ENCODE data around the gene SYNC.

Gene SYNC

GRCh38 chr1:32665915-32666314 lies 36.7 kb downstream of the SYNC start:
- no peak for DNase-seq
- Histone ChIP-seq H3K9me3 (ENCODE audit: control extremely low read depth in 1 of 5, control insufficient read depth in 4 of 5, insufficient read depth in 2 of 5, low read depth in 1 of 5, low read length in 4 of 5) (no peaks in the 10 kb centered on the region), H3K36me3 (ENCODE audit: control insufficient read depth in 4 of 4, insufficient read depth in 4 of 4, low read length in 3 of 4) (peaks cover 28 to 89% (median 58%) of the 10 kb centered on the region in 4 experiments), H3K4me1 (ENCODE audit: control extremely low read depth in 1 of 4, control insufficient read depth in 4 of 4, insufficient read depth in 4 of 4, low read length in 3 of 4) (no peaks in the 10 kb centered on the region), H3K27me3 (replicated peaks in 2 of 5; ENCODE audit: control insufficient read depth in 4 of 5, insufficient read depth in 5 of 5, low read length in 4 of 5) (no peaks in the 10 kb centered on the region), H3K27ac (ENCODE audit: insufficient read depth in 1 of 2, low read depth in 1 of 2, low read length in 2 of 2, poor library complexity in 1 of 2, severe bottlenecking in 2 of 2) (no peak overlapping the region), H3K4me3 (ENCODE audit: control insufficient read depth in 1 of 7, extremely low read depth in 1 of 7, insufficient read depth in 4 of 7, low read depth in 2 of 7, low read length in 6 of 7) (no peak overlapping the region)
- ChIA-PET POLR2A (interaction anchor here (0.7 kb wide), 1 partner anchor 16 kb away, joined by 6 read pairs; no protein-coding TSS in a partner anchor), CTCF (no interaction called here)
- WGBS (ENCODE audit: insufficient coverage), result no CpG with 5 or more reads among the region's 1 CpG

- H3K4me1 ChIP-seq (ENCODE audit: control extremely low read depth in 1 of 4, control insufficient read depth in 4 of 4, insufficient read depth in 4 of 4, low read length in 3 of 4), result no peaks in the 10 kb centered on the region
- no peaks in the 10 kb centered on the region for H3K27me3 ChIP-seq (replicated peaks in 2 of 5; ENCODE audit: control insufficient read depth in 4 of 5, insufficient read depth in 5 of 5, low read length in 4 of 5)
- no peak overlapping the region for H3K4me3 ChIP-seq (ENCODE audit: control insufficient read depth in 1 of 7, extremely low read depth in 1 of 7, insufficient read depth in 4 of 7, low read depth in 2 of 7, low read length in 6 of 7)
- CTCF ChIA-PET, result interaction anchor here (1.1 to 1.3 kb wide), 2 partner anchors 13 to 15 kb away, joined by 3 to 4 read pairs; no protein-coding TSS in a partner anchor
- no peak for DNase-seq
- no peak overlapping the region for H3K27ac ChIP-seq (ENCODE audit: insufficient read depth in 1 of 2, low read depth in 1 of 2, low read length in 2 of 2, poor library complexity in 1 of 2, severe bottlenecking in 2 of 2)
- peaks cover 20 to 84% (median 57%) of the 10 kb centered on the region in 4 experiments for H3K36me3 ChIP-seq (ENCODE audit: control insufficient read depth in 4 of 4, insufficient read depth in 4 of 4, low read length in 3 of 4)
- no peaks in the 10 kb centered on the region for H3K9me3 ChIP-seq (ENCODE audit: control extremely low read depth in 1 of 5, control insufficient read depth in 4 of 5, insufficient read depth in 2 of 5, low read depth in 1 of 5, low read length in 4 of 5)
- POLR2A ChIA-PET, result no interaction called here
- WGBS (ENCODE audit: insufficient coverage), result 100% methylated on average over 1 of the region's 1 CpG
Observed at GRCh38 chr1:32659581-32659980, 43.0 kb downstream of the SYNC start.

- H3K4me1 ChIP-seq (ENCODE audit: control extremely low read depth in 1 of 4, control insufficient read depth in 4 of 4, insufficient read depth in 4 of 4, low read length in 3 of 4), result peaks cover 10 to 41% (median 32%) of the 10 kb centered on the region in 4 experiments
- WGBS (ENCODE audit: insufficient coverage), result 94% methylated on average over 10 of the region's 16 CpGs
- POLR2A ChIA-PET, result no interaction called here
- peak overlapping the region in 6 of 7 experiments; percentile 66 to 87 (median 78) for H3K4me3 ChIP-seq (ENCODE audit: control insufficient read depth in 1 of 7, extremely low read depth in 1 of 7, insufficient read depth in 4 of 7, low read depth in 2 of 7, low read length in 6 of 7)
- no peaks in the 10 kb centered on the region for H3K27me3 ChIP-seq (replicated peaks in 2 of 5; ENCODE audit: control insufficient read depth in 4 of 5, insufficient read depth in 5 of 5, low read length in 4 of 5)
- no peaks in the 10 kb centered on the region for H3K9me3 ChIP-seq (ENCODE audit: control extremely low read depth in 1 of 5, control insufficient read depth in 4 of 5, insufficient read depth in 2 of 5, low read depth in 1 of 5, low read length in 4 of 5)
- CTCF ChIA-PET, result interaction anchor here (1.0 to 1.7 kb wide), 2 partner anchors 35 to 132 kb away, joined by 3 to 6 read pairs; no protein-coding TSS in a partner anchor
- peaks cover 6 to 48% (median 27%) of the 10 kb centered on the region in 4 experiments for H3K36me3 ChIP-seq (ENCODE audit: control insufficient read depth in 4 of 4, insufficient read depth in 4 of 4, low read length in 3 of 4)
- H3K27ac ChIP-seq (ENCODE audit: insufficient read depth in 1 of 2, low read depth in 1 of 2, low read length in 2 of 2, poor library complexity in 1 of 2, severe bottlenecking in 2 of 2), result peak overlapping the region; percentile 91 to 98
- DNase-seq, result no peak
Observed at GRCh38 chr1:32652244-32652962, 50.2 kb downstream of the SYNC start.

- DNase-seq, result no peak
- Histone ChIP-seq H3K4me3 (ENCODE audit: control insufficient read depth in 1 of 7, extremely low read depth in 1 of 7, insufficient read depth in 4 of 7, low read depth in 2 of 7, low read length in 6 of 7) (peak overlapping the region; percentile 32 to 87 (median 78)), H3K4me1 (ENCODE audit: control extremely low read depth in 1 of 4, control insufficient read depth in 4 of 4, insufficient read depth in 4 of 4, low read length in 3 of 4) (peaks cover 10 to 41% (median 32%) of the 10 kb centered on the region in 4 experiments), H3K27ac (ENCODE audit: insufficient read depth in 1 of 2, low read depth in 1 of 2, low read length in 2 of 2, poor library complexity in 1 of 2, severe bottlenecking in 2 of 2) (peak overlapping the region; percentile 91 to 98), H3K27me3 (replicated peaks in 2 of 5; ENCODE audit: control insufficient read depth in 4 of 5, insufficient read depth in 5 of 5, low read length in 4 of 5) (no peaks in the 10 kb centered on the region), H3K36me3 (ENCODE audit: control insufficient read depth in 4 of 4, insufficient read depth in 4 of 4, low read length in 3 of 4) (peaks cover 0 to 40% (median 22%) of the 10 kb centered on the region in 4 experiments), H3K9me3 (ENCODE audit: control extremely low read depth in 1 of 5, control insufficient read depth in 4 of 5, insufficient read depth in 2 of 5, low read depth in 1 of 5, low read length in 4 of 5) (no peaks in the 10 kb centered on the region)
- ChIA-PET CTCF (interaction anchor here (1.4 kb wide), 1 partner anchor 130 kb away, joined by 4 read pairs; no protein-coding TSS in a partner anchor), POLR2A (interaction anchor here (0.7 kb wide), 1 partner anchor 209 kb away, joined by 4 read pairs; no protein-coding TSS in a partner anchor)
- 1% methylated on average over 34 of the region's 43 CpGs for WGBS (ENCODE audit: insufficient coverage)
Observed at GRCh38 chr1:32651461-32652073, 51.0 kb downstream of the SYNC start.

GRCh38 chr1:32650752-32651460 lies 51.7 kb downstream of the SYNC start, which contains the start of gene RBBP4:
TSS of gene RBBP4 (plus strand) at chr1:32651208. CDS start at chr1:32651307, 99 bp downstream.
- Histone ChIP-seq H3K9me3 (ENCODE audit: control extremely low read depth in 1 of 5, control insufficient read depth in 4 of 5, insufficient read depth in 2 of 5, low read depth in 1 of 5, low read length in 4 of 5) (no peaks in the 10 kb centered on the region), H3K4me1 (ENCODE audit: control extremely low read depth in 1 of 4, control insufficient read depth in 4 of 4, insufficient read depth in 4 of 4, low read length in 3 of 4) (peaks cover 10 to 41% (median 32%) of the 10 kb centered on the region in 4 experiments), H3K4me3 (ENCODE audit: control insufficient read depth in 1 of 7, extremely low read depth in 1 of 7, insufficient read depth in 4 of 7, low read depth in 2 of 7, low read length in 6 of 7) (peak within 1 kb of the TSS; percentile 35 to 95 (median 79)), H3K27ac (ENCODE audit: insufficient read depth in 1 of 2, low read depth in 1 of 2, low read length in 2 of 2, poor library complexity in 1 of 2, severe bottlenecking in 2 of 2) (peak within 1 kb of the TSS; percentile 96 to 98), H3K27me3 (replicated peaks in 2 of 5; ENCODE audit: control insufficient read depth in 4 of 5, insufficient read depth in 5 of 5, low read length in 4 of 5) (no peaks in the 10 kb centered on the region), H3K36me3 (ENCODE audit: control insufficient read depth in 4 of 4, insufficient read depth in 4 of 4, low read length in 3 of 4) (peaks cover under 1 to 36% (median 17%) of the 10 kb centered on the region in 4 experiments)
- under 1% methylated on average over 60 of the region's 67 CpGs for WGBS (ENCODE audit: insufficient coverage)
- ChIA-PET POLR2A (interaction anchor here (0.7 kb wide), 1 partner anchor 208 kb away, joined by 4 read pairs; no protein-coding TSS in a partner anchor), CTCF (interaction anchor here (0.6 to 1.4 kb wide), 2 partner anchors 130 to 380 kb away, joined by 3 to 4 read pairs; no protein-coding TSS in a partner anchor)
- DNase-seq, result peak; percentile 97 to 98 (median 98)

GRCh38 chr1:32650248-32650751 lies 52.3 kb downstream of the SYNC start, which contains the start of gene ZBTB8OS:
TSS of gene ZBTB8OS (minus strand) at chr1:32650550. CDS start at chr1:32650529, 21 bp downstream.
- no peaks in the 10 kb centered on the region for H3K27me3 ChIP-seq (replicated peaks in 2 of 5; ENCODE audit: control insufficient read depth in 4 of 5, insufficient read depth in 5 of 5, low read length in 4 of 5)
- peaks cover 10 to 41% (median 32%) of the 10 kb centered on the region in 4 experiments for H3K4me1 ChIP-seq (ENCODE audit: control extremely low read depth in 1 of 4, control insufficient read depth in 4 of 4, insufficient read depth in 4 of 4, low read length in 3 of 4)
- CTCF ChIA-PET, result interaction anchor here (0.6 to 1.4 kb wide), 2 partner anchors 129 to 379 kb away, joined by 3 to 4 read pairs; no protein-coding TSS in a partner anchor
- H3K27ac ChIP-seq (ENCODE audit: insufficient read depth in 1 of 2, low read depth in 1 of 2, low read length in 2 of 2, poor library complexity in 1 of 2, severe bottlenecking in 2 of 2), result peak within 1 kb of the TSS; percentile 96 to 98
- DNase-seq, result peak; percentile 96 to 98 (median 97)
- WGBS (ENCODE audit: insufficient coverage), result 0% methylated on average over 21 of the region's 21 CpGs
- peaks cover 3 to 30% (median 14%) of the 10 kb centered on the region in 4 experiments for H3K36me3 ChIP-seq (ENCODE audit: control insufficient read depth in 4 of 4, insufficient read depth in 4 of 4, low read length in 3 of 4)
- POLR2A ChIA-PET, result interaction anchor here (0.5 kb wide), 1 partner anchor 25 kb away, joined by 7 read pairs; no protein-coding TSS in a partner anchor
- H3K4me3 ChIP-seq (ENCODE audit: control insufficient read depth in 1 of 7, extremely low read depth in 1 of 7, insufficient read depth in 4 of 7, low read depth in 2 of 7, low read length in 6 of 7), result peak within 1 kb of the TSS; percentile 35 to 95 (median 79)
- H3K9me3 ChIP-seq (ENCODE audit: control extremely low read depth in 1 of 5, control insufficient read depth in 4 of 5, insufficient read depth in 2 of 5, low read depth in 1 of 5, low read length in 4 of 5), result no peaks in the 10 kb centered on the region

Data from common myeloid progenitor, CD34-positive (primary cell).